Measurements from ENCODE around the gene ZFP69B.
"Not testable (repeated sequence)": the region's sequence is repeated elsewhere in the genome, so short reads cannot be mapped to it uniquely, and the experiment has no call there.

Gene ZFP69B

DNA sequence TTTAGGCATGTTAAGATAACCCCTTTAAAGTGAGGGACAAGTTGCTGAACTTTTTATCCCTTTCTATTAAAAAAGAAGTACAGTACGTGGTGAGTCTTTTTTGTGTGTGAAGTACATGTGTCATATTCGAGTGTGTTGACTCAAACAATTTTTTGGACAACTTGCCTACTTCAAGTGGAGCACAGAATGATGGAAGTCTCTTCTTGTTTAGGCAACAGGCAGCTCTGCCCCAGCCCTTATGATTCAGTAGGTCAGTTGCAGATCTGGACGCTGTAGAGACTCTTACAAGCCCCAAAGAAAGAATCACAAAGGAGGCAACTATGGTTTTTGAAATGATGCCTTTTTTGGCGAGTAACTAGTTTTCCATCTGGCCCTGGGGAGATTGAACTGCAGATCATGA is 14.4 kb upstream of the ZFP69B start:
- no peak for DNase-seq (ENCODE audit: low read depth in 2 of 2)

DNA sequence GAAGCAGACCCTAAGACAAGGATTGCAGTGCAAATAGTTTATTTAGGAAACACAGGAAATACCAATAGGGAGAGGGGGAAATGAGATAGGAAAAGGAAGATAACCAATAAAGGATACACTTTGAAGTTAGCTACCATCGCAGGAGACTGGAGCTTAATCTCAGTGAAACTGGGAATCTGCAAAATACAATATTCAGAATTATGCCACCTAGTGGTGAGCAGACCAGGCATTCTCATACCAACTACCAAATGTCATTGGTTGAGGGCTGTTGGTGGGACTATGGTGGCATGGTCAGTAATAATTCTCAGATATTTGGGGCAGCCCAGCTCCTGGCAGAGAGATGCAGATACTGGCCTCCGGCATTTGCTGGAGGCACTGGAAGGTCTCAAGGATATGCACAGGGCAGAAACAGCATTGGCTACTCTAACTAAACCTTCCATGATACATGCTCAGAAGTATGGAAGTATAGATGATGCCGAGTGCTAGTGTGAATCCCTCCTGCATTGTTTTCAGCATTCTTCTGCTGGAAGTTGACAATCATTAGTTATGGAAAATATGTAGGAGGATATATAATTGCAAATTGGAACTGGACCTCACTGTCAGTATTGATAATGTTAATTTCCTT is 11.8 kb upstream of the ZFP69B start:
- DNase-seq (ENCODE audit: low read depth in 2 of 2) = no peak

DNA sequence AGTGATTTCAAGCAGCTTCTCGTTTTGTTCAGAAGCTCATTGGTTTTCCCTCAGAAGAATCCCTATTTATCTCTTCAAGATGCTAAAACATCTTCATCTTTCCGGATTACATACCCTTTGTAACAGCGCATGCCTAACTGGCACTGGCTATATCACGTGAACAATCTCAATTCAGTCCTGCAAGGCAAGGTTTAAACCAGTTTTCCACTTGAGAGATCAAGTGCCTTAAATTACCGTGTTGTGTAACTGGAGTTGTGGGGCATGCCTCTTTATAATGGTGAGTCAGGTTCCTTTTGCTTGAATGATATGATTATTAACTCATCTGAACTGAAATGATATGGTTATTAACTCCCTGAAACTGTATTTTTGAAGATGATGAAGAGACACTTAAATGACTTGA is 11.0 kb upstream of the ZFP69B start:
- no peak for DNase-seq (ENCODE audit: low read depth in 2 of 2)

DNA sequence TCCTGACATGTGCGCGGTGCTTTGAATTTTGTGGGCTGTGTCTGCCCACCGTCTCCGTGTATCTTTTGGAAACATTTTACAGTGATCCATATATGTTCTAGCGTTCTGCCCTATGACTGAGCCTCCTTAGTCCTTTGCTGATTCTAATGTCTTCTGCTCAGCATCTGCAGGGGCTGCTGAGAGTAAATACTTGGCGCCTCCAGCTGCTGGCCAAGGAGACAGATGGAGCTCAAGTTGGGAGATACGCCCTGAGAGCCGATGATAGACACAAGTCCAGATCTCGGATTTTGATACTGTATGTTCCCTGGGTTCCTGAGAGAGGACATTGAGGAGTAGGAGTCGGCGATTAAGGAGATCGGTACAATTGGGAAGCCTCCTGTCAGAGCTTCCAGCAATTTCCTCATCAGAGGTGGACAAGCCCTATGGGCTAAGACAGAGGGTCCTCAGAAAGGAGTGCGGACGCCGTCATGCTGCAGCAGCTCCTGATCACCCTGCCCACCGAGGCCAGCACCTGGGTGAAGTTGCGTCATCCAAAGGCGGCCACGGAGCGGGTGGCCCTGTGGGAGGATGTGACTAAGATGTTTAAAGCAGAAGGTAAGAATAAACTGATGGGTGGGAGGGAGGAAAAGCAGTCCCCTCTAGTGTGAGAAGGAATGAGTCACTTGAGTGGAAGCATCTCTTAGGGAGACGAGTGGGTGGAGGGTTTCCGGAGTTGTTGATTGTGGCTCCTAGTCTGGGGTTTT is 390 bp downstream of the ZFP69B start:
- peak; percentile 85 for DNase-seq (ENCODE audit: low read depth in 2 of 2)

DNA sequence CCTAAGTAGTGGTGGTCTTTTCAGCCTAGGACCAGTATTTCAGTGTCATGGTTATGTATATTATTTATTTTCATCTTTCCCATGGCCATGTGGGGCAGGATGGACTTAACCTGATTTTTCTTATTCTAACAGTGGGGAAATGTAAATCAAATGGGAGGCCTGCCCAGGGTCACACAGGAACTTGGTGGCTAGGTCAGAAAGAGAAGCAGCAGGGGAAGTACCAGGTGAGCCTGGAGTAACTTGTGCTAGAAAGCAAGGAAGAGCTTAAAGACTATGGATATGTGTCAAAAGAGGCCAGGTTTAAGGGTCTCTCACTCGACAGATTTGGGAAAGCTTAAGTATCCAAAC is 936 bp downstream of the ZFP69B start:
- no peak for DNase-seq (ENCODE audit: low read depth in 2 of 2)

DNA sequence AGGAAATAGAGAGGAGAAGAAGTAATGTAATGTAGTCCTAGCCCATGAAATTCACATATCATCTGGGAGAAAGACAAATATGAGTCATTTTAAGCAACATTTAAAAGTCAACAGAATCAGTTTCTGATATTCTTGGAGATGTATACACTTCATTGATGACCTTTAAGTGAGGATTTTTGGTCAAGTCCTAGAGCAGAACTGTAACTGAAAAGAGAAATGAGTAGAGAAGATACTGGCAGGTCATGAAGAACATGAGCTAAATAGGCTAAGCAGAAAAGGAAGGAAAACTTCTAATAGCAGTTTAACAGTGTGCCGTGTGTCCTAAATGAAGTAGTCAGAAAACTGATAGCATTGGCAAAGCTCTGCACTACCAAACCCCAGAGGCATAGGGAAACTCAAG is 4.6 kb downstream of the ZFP69B start:
- no peak for DNase-seq (ENCODE audit: low read depth in 2 of 2)

DNA sequence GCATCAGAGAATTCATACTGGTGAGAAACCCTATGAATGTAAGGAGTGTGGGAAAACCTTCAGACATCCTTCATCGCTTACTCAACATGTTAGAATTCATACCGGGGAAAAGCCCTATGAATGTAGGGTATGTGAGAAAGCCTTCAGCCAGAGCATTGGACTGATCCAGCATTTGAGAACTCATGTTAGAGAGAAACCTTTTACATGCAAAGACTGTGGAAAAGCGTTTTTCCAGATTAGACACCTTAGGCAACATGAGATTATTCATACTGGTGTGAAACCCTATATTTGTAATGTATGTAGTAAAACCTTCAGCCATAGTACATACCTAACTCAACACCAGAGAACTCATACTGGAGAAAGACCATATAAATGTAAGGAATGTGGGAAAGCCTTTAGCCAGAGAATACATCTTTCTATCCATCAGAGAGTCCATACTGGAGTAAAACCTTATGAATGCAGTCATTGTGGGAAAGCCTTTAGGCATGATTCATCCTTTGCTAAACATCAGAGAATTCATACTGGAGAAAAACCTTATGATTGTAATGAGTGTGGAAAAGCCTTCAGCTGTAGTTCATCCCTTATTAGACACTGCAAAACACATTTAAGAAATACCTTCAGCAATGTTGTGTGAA is 12.8 kb downstream of the ZFP69B start:
- DNase-seq (ENCODE audit: low read depth in 2 of 2) = no peak

DNA sequence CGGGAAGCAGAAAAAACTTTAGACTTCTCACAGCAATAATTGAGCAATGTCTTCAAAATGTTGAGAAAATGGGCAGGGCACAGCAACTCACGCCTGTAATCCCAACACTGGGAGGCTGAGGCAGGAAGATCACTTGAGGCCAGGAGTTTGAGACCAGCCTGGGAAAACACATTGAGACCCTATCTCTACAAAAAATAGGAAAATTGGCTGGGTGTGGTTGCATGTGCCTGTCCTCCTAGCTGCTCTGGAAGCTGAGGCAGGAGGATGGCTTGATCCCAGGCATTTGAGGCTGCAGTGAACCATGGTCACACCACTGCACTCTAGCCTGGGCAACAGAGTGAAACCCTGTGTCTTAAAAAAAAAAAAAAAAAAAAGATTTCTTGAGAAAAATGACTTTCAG is 19.1 kb downstream of the ZFP69B start:
- no peak for DNase-seq (ENCODE audit: low read depth in 2 of 2)

DNA sequence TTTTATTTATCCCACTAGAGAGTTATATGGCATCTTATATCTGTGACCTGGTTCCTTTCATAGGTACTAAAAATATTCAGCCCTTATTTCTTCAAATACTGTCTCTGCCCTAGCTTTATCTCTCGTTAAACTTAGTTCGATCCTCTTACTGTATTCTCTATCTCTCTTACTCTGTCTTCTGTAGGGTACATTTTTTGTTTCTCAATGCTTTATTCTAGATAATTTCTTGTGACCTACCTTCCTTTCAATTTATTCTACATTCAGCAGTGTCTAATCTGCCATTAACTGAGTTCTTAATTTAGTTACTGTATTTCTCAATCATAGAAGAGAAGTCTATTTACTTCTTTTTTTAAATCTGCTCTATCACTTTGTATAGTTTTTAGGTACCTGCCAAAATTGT is 25.0 kb downstream of the ZFP69B start:
- no peak for DNase-seq (ENCODE audit: low read depth in 2 of 2)

DNA sequence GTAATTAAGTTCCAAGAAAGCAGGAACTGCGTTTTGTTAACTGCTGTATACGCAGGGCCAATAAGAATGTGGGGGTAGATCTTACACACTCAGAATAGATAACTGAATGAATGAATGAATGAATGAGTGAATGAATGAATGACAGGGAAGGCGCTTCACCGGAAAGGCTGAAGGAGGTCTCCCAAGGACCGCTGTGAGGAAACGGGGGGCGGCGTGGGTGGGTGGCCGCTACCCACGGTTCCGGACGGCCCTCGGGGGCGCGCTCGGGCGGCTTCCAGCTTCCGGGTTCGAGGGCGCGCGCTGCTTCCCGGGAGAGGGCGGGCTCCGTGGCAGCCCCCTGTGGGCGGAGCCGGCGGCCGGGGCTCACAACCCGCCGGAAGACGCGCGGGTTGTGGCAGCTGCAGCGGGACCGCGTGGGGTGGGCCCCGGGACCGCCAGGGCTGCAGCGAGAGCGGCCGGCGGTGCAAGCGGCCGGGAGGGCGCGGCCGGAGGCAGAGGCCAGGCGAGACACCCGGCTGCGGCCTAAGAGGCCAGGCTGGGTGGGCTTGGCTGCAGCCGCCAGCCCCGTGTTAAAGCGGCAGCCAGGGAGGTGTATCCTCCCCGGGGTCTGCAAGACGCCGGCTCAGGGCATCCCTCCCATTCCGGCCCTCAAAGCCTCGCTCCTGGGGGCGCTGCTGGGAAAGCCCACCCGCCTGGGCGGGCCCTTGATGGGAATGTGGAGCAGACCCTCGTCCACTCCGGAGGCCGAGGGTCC is 26.8 kb downstream of the ZFP69B start, which contains the start of gene ZFP69:
Gene ZFP69 (plus strand): TSS at position 367 of the 754 bp plus-strand sequence. CDS start 2,072 bp downstream, outside the sequence.
- peak; percentile 55 to 67 for DNase-seq (ENCODE audit: low read depth in 2 of 2)

DNA sequence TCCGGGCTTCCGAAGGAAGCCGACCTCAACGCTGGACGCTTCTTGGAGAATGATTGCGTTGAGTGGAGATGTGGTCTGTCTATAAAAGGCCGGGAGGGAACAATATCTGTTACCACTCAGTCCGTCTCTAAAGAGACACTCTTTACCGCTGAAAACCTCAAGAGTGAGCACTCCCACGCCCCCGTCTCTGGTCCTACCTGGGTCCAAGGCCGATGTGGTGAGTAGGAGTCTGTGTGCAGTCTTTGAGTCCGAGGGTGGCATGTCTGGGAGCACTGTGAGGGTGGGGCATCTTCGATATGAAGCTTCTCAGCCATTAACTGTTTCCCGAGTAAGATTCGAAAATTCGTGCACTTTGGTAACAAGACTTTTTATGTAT is 27.4 kb downstream of the ZFP69B start:
- DNase-seq (ENCODE audit: low read depth in 2 of 2) = peak in 1 of 2 donors; percentile 3

DNA sequence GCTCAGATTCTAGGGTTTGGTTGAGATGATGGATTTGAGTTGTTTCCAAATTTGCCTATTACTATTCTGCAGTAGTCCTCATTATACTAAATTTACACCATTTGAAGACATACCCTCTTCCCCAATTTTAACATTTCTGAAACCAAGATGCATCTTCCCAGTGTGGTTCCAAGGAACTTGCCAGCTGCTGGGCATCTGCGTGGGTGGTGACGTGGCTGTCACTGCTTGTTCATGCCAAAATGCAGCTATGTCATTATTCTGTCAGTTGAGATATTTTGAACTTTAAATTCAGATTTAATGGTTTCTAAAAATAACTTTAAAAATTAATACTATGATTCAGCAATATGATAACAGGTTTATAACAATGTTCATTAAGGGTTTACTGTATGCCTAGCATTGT is 28.0 kb downstream of the ZFP69B start:
- DNase-seq (ENCODE audit: low read depth in 2 of 2) = no peak

DNA sequence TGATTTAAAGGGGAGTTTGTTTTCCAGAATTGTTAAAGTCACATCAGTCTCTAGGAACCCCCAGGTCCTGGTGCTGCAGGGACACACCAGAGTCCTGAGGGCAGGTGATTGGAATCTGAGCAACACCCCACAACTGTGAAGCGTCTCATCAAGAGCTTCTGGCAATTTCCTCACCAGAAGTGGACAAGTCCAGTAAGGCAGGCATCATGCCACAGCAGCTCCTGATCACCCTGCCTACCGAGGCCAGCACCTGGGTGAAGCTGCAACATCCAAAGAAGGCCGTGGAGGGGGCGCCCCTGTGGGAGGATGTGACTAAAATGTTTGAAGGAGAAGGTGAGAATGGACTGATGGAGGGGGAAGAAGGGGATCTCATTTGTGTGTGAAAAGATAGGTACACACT is 28.9 kb downstream of the ZFP69B start:
- no peak for DNase-seq (ENCODE audit: low read depth in 2 of 2)

DNA sequence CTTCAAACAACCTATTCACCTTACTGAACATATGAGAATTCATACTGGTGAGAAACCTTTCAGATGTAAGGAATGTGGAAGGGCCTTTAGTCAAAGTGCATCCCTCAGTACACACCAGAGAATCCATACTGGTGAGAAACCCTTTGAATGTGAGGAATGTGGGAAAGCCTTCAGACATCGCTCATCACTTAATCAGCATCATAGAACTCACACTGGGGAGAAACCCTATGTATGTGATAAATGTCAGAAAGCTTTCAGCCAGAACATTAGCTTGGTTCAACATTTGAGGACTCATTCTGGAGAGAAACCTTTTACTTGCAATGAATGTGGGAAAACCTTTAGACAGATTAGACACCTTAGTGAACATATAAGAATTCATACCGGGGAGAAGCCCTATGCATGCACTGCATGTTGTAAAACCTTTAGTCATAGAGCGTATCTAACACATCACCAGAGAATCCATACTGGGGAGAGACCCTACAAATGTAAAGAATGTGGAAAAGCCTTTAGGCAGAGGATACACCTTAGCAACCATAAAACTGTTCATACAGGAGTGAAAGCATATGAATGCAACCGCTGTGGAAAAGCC is 45.1 kb downstream of the ZFP69B start:
- no peak for DNase-seq (ENCODE audit: low read depth in 2 of 2)

DNA sequence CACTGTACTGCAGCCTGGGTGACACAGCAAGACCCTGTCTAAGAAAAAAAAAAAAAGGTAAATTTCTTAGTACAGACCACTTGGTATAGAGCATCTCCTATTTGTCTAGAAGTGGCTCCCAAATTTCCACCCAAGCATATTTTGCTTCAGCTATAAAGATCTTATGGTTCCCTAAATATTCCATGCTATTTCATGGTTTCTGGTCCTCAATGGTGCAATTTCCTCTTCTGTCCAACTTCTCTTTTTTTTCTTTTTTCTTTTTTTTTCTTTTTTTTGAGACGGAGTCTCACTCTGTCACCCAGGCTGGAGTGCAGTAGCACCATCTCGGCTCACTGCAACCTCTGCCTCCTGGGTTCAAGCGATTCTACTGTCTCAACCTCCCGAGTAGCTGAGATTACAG is 52.4 kb downstream of the ZFP69B start:
- not testable (repeated sequence) for DNase-seq (ENCODE audit: low read depth in 2 of 2)

DNA sequence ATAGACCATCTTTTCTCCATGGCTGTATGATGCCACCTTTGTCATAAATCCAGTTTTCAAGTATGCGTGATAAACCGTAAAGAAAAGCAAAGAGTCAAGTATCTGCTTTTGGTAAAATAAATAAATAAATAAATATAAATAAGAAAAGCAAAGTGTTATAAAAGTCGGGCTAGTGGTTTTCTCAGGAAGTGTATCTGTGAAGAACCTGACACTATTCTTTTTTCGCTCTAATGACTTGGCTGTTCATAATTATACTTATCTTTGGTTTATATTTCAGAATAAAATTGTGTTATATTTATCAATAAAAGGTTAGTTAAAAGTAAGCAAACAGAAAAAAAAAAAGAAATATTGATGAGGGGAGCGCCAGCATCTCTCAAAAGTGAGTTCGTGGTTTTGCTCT is 57.7 kb downstream of the ZFP69B start:
- DNase-seq (ENCODE audit: low read depth in 2 of 2) = no peak

DNA sequence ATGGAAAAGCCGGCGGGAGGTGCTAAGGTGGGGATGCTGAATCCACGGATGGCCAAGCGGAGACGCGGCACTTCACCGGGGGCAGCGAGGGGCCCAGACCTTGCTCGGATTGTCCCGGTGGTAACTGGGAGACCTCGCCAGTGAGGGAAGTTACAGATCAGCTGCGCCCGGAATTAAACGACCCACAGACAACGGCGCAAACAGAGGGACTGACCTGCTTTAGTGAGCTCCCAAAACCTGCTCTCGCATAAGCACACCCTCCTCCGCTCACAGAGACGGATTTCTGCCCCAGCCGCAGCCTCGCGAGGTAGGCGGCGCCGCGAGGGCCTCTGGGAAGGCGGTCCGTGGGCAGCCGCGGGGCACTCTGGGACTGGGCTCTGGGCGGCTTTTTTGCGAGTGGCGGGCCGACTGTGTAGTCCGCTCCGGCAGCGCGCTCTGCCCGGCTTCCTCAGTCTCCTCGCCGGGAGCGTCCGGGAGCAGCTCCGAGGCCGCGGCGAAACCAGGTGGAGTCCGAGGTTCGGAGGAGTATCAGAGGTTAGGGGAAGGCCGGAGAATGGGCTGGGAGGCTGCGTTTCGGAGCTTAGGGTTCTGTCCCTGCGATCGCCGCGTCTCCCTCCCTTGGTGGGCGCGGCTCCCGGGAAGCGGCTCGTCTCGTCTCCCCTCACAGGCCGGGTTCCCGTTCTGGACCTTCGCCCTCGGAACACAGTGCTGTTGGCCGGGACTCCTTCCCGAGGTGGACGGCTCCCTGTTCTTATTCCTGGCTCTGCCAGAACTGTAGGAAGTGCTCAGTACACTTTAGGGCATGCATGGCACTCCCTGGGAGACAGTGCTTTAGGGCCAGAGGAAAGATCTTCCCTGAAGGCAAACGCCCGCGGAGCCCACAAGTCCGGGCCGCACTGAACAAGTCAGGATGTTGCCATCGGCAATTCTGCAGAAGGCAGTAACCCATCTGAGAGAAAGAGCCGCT is 58.4 kb downstream of the ZFP69B start, which contains the start of gene EXO5:
Gene EXO5 (plus strand): TSS at position 393 of the 967 bp plus-strand sequence. CDS start 5,778 bp downstream, outside the sequence.
- DNase-seq (ENCODE audit: low read depth in 2 of 2) = peak; percentile 79 to 83

All from stimulated activated CD8-positive, alpha-beta memory T cell treated with anti-CD3 and anti-CD28 coated beads, Interleukin-15, amount 100 ng/mL, for 48 hours (primary cell).